GM19328 (cell line): ENCODE results near the gene CCL28.
A peak's percentile ranks its signal among the peaks of the same experiment; 100 is the strongest.
"Not testable (repeated sequence)": the region's sequence is repeated elsewhere in the genome, so short reads cannot be mapped to it uniquely, and the experiment has no call there.

ENCODE experiments used
- ATAC-seq: cut with Tn5 transposase; IDR thresholded peaks from one replicate; pipeline ENCODE4 v1.9.1; 2021; ENCODE audit warnings: mild to moderate bottlenecking, moderate library complexity; ENCODE audit not compliant: unreplicated experiment

Gene CCL28

GRCh38 chr5:43411495-43411894 is 696 bp downstream of the CCL28 start:
- no peak for ATAC-seq

DNA sequence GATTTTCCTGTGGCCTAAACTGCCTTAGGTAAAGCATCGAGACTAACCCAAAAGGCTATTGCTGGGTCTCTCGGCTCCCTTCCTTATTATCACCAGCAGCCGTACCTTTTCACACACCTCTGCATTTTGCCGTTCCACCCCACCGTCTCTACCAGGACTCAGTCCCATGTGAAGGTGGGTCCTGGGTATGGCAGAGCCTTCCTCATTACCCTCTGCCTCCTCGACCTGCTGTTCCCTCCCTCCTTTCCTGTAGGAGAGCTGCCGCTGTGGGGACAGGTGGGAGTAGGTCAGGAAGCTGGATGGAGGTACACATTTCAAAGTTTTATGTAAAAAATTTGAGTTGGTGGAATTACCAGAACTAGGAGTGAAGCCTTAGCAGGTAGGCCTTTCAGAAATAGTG is 1.8 kb downstream of the CCL28 start:
- no peak for ATAC-seq

- ATAC-seq = no peak
These were observed 2.4 kb downstream of the CCL28 start for GRCh38 chr5:43409809-43410271.

DNA sequence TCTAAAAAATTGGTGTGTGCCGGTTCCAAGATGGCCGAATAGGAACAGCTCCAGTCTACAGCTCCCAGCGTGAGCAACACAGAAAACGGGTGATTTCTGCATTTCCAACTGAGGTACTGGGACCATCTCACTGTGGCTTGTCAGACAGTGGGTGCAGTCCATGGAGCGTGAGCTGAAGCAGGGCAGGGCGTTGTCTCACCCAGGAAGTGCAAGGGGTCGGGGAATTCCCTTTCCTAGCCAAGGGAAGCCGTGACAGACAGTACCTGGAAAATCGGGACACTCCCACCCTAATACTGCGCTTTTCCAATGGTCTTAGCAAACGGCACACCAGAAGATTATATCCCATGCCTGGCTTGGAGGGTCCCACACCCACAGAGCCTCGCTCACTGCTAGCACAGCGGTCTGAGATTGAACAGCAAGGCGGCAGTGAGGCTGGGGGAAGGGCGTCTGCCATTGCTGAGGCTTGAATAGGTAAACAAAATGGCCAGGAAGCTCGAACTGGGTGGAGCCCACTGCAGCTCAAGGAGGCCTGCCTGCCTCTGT is 9.6 kb downstream of the CCL28 start:
- not testable (repeated sequence) for ATAC-seq

DNA sequence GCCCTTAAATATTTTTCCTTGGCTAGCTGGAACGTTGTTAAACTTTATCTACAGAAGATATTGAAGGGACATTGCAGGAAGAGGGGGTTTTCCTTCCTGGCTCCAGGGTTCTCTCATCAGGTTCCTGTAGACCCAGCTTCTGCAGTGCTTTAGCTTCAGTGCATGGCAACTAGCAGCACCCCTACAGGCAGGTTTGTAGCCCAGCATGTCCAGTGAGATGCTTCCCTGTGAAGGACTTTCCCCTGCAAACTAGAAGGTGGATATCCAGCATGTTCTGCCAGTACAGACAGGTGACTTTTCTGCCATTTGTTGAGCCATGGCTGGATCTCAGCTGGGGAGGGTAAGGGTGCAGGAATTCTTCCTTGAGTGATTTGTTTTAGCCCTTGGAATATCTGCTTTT is 10.4 kb downstream of the CCL28 start:
- no peak for ATAC-seq

- no peak for ATAC-seq
These were observed 12.1 kb downstream of the CCL28 start for GRCh38 chr5:43400082-43400481.

GRCh38 chr5:43396762-43397304 is 15.4 kb downstream of the CCL28 start:
- peak; percentile 96 for ATAC-seq

- ATAC-seq = no peak
These were observed 21.7 kb downstream of the CCL28 start for GRCh38 chr5:43390471-43390870.

GRCh38 chr5:43389679-43390329 is 22.4 kb downstream of the CCL28 start:
- no peak for ATAC-seq

- ATAC-seq = no peak
These were observed 25.2 kb downstream of the CCL28 start for GRCh38 chr5:43386960-43387362.

- ATAC-seq = no peak
These were observed 35.6 kb downstream of the CCL28 start for GRCh38 chr5:43376496-43377140.

DNA sequence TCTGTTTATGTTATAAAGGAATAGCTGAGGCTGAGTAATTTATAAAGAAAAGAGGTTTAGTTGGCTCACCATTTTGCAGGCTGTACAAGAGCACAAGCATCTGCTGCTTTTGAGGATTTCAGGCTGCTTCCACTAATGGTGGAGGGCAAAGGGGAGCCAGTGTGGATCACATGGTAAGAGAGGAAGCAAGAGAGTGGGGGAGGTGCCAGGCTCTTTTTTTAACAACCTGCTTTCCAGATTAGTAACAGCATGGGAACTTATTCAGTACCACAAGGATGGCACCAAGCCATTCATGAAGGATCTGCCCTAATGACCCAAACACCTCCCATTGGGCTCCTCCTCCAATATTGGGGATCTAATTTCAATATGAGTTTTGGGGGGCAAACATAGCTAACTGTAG is 40.4 kb downstream of the CCL28 start:
- no peak for ATAC-seq

DNA sequence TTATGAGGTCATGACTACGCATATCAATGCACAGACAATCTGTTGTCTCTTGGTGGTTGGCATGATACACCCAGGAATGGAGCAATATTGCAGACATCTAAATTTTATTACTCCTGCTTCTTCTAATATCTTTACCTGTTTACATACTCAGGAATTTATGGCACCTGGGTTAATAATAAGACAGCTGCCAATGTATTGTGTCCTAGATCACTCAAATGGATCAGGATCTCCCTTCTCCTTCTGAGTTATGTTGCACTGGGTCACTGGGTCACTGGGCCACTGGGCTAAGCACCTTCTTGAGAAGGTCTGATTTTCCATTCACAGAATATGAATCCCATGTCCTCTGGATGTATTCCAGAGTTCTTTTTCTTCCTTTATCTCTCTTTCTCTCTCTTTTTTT is 41.8 kb downstream of the CCL28 start:
- ATAC-seq = no peak

GRCh38 chr5:43369651-43370050 is 42.5 kb downstream of the CCL28 start:
- no peak for ATAC-seq

DNA sequence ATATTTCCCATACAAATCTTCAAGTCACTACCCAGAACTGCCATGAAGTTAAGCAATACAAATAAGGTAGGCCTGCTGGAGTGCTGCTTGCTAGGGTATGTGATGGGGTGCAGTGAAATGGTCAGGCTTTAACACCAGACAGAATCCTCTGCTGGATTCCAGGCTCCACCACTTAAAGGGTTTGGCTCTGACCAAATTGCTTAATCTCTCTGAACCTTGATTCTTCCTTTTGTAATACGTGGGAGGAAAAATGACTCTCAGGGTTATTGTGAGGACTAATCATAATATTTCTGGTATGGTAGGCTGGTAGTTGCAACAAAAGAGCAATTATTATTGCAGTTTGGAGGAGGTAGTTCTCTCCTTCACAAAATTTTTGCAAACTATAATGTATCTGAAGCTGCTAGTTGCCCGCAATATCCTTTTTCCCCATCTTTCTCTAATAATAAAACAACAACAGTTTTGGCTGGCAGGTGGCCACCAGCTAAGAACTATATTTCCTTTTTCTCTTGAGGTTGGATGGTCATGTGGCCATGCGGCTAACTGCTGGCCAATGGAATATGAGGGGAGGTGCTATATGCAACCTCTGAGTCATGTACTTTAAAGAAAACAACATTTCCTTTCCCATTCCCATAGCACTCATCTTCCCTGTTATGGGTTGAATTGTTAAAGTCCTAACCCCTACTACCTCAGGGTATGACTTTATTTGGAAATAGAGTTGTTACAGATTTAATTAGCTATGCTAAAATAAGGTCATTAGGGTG is 44.1 kb downstream of the CCL28 start:
- ATAC-seq = no peak

GRCh38 chr5:43367453-43367852 is 44.7 kb downstream of the CCL28 start:
- ATAC-seq = no peak

GRCh38 chr5:43366680-43367246 is 45.4 kb downstream of the CCL28 start:
- not testable (repeated sequence) for ATAC-seq

GRCh38 chr5:43365155-43365554 is 47.0 kb downstream of the CCL28 start:
- ATAC-seq = not testable (repeated sequence)

GRCh38 chr5:43363445-43364152 is 48.6 kb downstream of the CCL28 start:
- ATAC-seq = no peak

GRCh38 chr5:43362725-43363435 is 49.3 kb downstream of the CCL28 start:
- ATAC-seq = no peak
